Measurements from ENCODE around the gene C1QL4. TPM values are rescaled to one million over a fixed set of nuclear protein-coding genes. Genes with fewer than 3 reads are reported as not detected.

The C1QL4 gene
- 3.4 to 5.7 TPM (median 5.0 TPM) in 5 replicates for total RNA-seq (2022; extraction: Qiagen RNA extraction; ENCODE audit: low read depth)

GRCh38 chr12:49336645-49337584, at the start of gene C1QL4:
Gene C1QL4 (minus strand): TSS chr12:49337188. CDS start chr12:49336477, 711 bp downstream.

GRCh38 chr12:49367381-49368239, 30.6 kb upstream of the C1QL4 start, which contains the start of gene SPATS2:
Gene SPATS2 (plus strand): TSS chr12:49367462. CDS start chr12:49461013, 93,551 bp downstream.

GRCh38 chr12:49346659-49347310, 9.8 kb upstream of the C1QL4 start, which contains the start of gene DNAJC22:
Gene DNAJC22 (plus strand): TSS chr12:49346888. CDS start chr12:49348873, 1,985 bp downstream.

GRCh38 chr12:49322708-49323523, 14.1 kb downstream of the C1QL4 start, which contains the start of gene TROAP:
Gene TROAP (plus strand): TSS chr12:49323255. CDS start chr12:49323609, 354 bp downstream.

GRCh38 chr12:49295082-49295936, 41.7 kb downstream of the C1QL4 start, which contains the start of gene PRPH:
Gene PRPH (plus strand): TSS chr12:49295147. CDS start chr12:49295201, 54 bp downstream.

Other genes with a start within 250 kb of the C1QL4 start
- gene DHH, start 242.4 kb downstream of the C1QL4 start, total RNA-seq (2022; extraction: Qiagen RNA extraction; ENCODE audit: low read depth) = not detected in 5 replicates
- gene LMBR1L, start 226.3 kb downstream of the C1QL4 start, total RNA-seq (2022; extraction: Qiagen RNA extraction; ENCODE audit: low read depth) = 10.6 to 16.5 TPM (median 15.7 TPM) in 5 replicates
- 2,156 to 2,553 TPM (median 2,429 TPM) in 5 replicates for gene TUBA1B, start 205.8 kb downstream of the C1QL4 start, total RNA-seq (2022; extraction: Qiagen RNA extraction; ENCODE audit: low read depth)
- 169 to 204 TPM (median 193 TPM) in 5 replicates for gene TUBA1A, start 148.1 kb downstream of the C1QL4 start, total RNA-seq (2022; extraction: Qiagen RNA extraction; ENCODE audit: low read depth)
- 1,814 to 2,090 TPM (median 1,891 TPM) in 5 replicates for gene TUBA1C, start 72.1 kb downstream of the C1QL4 start, total RNA-seq (2022; extraction: Qiagen RNA extraction; ENCODE audit: low read depth)
- 0.77 to 1.6 TPM (median 1.1 TPM) in 5 replicates for gene PRPH, start 42.0 kb downstream of the C1QL4 start, total RNA-seq (2022; extraction: Qiagen RNA extraction; ENCODE audit: low read depth)
- 78.1 to 121 TPM (median 84.3 TPM) in 5 replicates for gene TROAP, start 13.9 kb downstream of the C1QL4 start, total RNA-seq (2022; extraction: Qiagen RNA extraction; ENCODE audit: low read depth)
- gene DNAJC22, start 9.7 kb upstream of the C1QL4 start, total RNA-seq (2022; extraction: Qiagen RNA extraction; ENCODE audit: low read depth) = 19.2 to 24.7 TPM (median 20.0 TPM) in 5 replicates
- 30.6 to 40.8 TPM (median 34.2 TPM) in 5 replicates for gene SPATS2, start 30.3 kb upstream of the C1QL4 start, total RNA-seq (2022; extraction: Qiagen RNA extraction; ENCODE audit: low read depth)
- 2.4 to 3.0 TPM (median 2.9 TPM) in 5 replicates for gene KCNH3, start 201.8 kb upstream of the C1QL4 start, total RNA-seq (2022; extraction: Qiagen RNA extraction; ENCODE audit: low read depth)
- 63.9 to 69.1 TPM (median 67.7 TPM) in 5 replicates for gene MCRS1, start 231.0 kb upstream of the C1QL4 start, total RNA-seq (2022; extraction: Qiagen RNA extraction; ENCODE audit: low read depth)

All from A549 treated with CpdA at 1 μM for 4 hours (cell line).